PC-9 (cell line): ENCODE measurements around the gene ROBO1.

Experiments
- CTCF ChIP-seq: fragments of 200-600 bp; sonication (generic); conservative IDR thresholded peaks from 2 replicates; pipeline ENCODE4 v1.6.1; 2017; ENCODE audit warnings: mixed run types, antibody characterized with exemption, mild to moderate bottlenecking, moderate library complexity
- EZH2 ChIP-seq: fragments of 200-600 bp; sonication (generic); IDR thresholded peaks from 2 replicates; pipeline ENCODE4 v1.8.0; 2017; ENCODE audit warnings: antibody characterized with exemption, low read depth

GRCh38 chr3:78926523-78926922, 841.3 kb downstream of the ROBO1 start:
- no peak for TF ChIP-seq CTCF
- no peak for TF ChIP-seq EZH2
